Measurements from ENCODE around the gene DMD. TPM values are rescaled to one million over a fixed set of nuclear protein-coding genes. Genes with fewer than 3 reads are reported as not detected.

The DMD gene
- total and polyA plus RNA-seq, 2 donors (not counting 1 experiment from before 2014, with no cell fraction given) = 5.1 to 7.2 TPM

DNA sequence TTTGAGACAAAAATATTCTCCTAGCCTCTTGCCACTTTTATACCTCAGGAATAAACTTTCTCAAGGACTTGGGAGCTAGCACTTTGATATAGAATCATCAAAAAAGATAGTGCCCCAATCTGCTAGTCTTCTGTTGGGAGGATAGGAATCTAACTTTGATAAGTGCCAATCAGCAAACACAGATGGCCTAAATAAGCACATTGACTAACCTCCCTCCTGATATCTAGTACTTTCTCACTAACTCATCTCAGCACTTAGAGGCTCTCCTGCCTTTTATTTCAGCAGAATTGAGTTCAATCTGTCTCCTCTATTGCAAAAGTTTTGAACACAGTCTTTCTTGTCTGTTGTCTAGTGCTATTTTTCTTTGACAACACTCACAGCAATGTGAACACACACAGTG is 1341.1 kb downstream of the DMD start:
- Histone ChIP-seq H3K4me1 (ENCODE audit: control insufficient read depth, extremely low read depth, insufficient read depth, low read length) (no peaks in the 10 kb centered on the region), H3K4me3 (replicated peaks in 1 of 4; ENCODE audit: control extremely low read depth in 1 of 4, insufficient read depth in 1 of 4, low read depth in 3 of 4, low read length in 4 of 4) (no peak overlapping the region), H3K9me3 (ENCODE audit: control insufficient read depth, insufficient read depth, low read depth, low read length) (no peaks in the 10 kb centered on the region), H3K27ac (ENCODE audit: insufficient read depth, low read length) (no peak overlapping the region), H3K36me3 (ENCODE audit: control insufficient read depth, insufficient read depth, low read length) (no peaks in the 10 kb centered on the region), H3K27me3 (ENCODE audit: control insufficient read depth, insufficient read depth, low read length) (no peaks in the 10 kb centered on the region), H3K4me2 (ENCODE audit: extremely low read depth, insufficient read depth, low read length) (no peak overlapping the region), H3K9ac (ENCODE audit: insufficient read depth, low read length) (no peak overlapping the region), H2AFZ (ENCODE audit: low read length) (no peak overlapping the region), H3K79me2 (ENCODE audit: control insufficient read depth, insufficient read depth, low read length) (no peaks in the 10 kb centered on the region), H4K20me1 (ENCODE audit: control insufficient read depth, extremely low read depth, insufficient read depth, low read length) (no peaks in the 10 kb centered on the region)
- no peak for DNase-seq (ENCODE audit: low read depth in 2 of 2)
- TF ChIP-seq, protein P1, sequence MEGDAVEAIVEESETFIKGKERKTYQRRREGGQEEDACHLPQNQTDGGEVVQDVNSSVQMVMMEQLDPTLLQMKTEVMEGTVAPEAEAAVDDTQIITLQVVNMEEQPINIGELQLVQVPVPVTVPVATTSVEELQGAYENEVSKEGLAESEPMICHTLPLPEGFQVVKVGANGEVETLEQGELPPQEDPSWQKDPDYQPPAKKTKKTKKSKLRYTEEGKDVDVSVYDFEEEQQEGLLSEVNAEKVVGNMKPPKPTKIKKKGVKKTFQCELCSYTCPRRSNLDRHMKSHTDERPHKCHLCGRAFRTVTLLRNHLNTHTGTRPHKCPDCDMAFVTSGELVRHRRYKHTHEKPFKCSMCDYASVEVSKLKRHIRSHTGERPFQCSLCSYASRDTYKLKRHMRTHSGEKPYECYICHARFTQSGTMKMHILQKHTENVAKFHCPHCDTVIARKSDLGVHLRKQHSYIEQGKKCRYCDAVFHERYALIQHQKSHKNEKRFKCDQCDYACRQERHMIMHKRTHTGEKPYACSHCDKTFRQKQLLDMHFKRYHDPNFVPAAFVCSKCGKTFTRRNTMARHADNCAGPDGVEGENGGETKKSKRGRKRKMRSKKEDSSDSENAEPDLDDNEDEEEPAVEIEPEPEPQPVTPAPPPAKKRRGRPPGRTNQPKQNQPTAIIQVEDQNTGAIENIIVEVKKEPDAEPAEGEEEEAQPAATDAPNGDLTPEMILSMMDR (conservative IDR thresholded peaks at IDR 0.05 in 1 of 2, IDR thresholded peaks at IDR 0.05 in 1 of 2; ENCODE audit: low read depth in 1 of 2, low read length in 2 of 2) = no peak
- no peak for TF ChIP-seq EZH2 (IDR thresholded peaks at IDR 0.05; ENCODE audit: low read length, missing control alignments)

DNA sequence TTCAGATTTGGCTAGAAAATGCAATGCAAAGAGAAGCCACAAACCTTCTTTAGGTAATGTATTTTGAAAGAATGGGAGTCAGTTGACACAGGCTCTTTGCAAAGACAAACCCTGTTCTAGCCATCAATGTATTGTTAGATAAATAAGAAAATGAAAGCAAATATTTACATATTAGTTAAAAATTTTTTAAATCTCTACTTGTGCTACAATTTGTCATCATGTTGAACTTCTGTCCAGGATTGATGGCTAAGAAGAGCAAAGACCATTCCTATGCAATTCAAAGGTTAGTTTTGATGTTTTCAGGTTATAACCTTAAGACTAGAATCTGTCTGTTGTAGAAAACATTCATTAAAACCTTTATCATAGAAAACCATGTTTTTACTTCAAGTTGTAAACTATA is 1350.7 kb downstream of the DMD start:
- H3K4me2 ChIP-seq (ENCODE audit: extremely low read depth, insufficient read depth, low read length) = no peak overlapping the region
- H3K27ac ChIP-seq (ENCODE audit: insufficient read depth, low read length) = no peak overlapping the region
- no peaks in the 10 kb centered on the region for H3K9me3 ChIP-seq (ENCODE audit: control insufficient read depth, insufficient read depth, low read depth, low read length)
- no peak overlapping the region for H2AFZ ChIP-seq (ENCODE audit: low read length)
- no peak for TF ChIP-seq EZH2 (IDR thresholded peaks at IDR 0.05; ENCODE audit: low read length, missing control alignments)
- TF ChIP-seq, protein P1 (conservative IDR thresholded peaks at IDR 0.05 in 1 of 2, IDR thresholded peaks at IDR 0.05 in 1 of 2; ENCODE audit: low read depth in 1 of 2, low read length in 2 of 2) = no peak
- H3K36me3 ChIP-seq (ENCODE audit: control insufficient read depth, insufficient read depth, low read length) = no peaks in the 10 kb centered on the region
- H3K4me1 ChIP-seq (ENCODE audit: control insufficient read depth, extremely low read depth, insufficient read depth, low read length) = no peaks in the 10 kb centered on the region
- no peaks in the 10 kb centered on the region for H3K79me2 ChIP-seq (ENCODE audit: control insufficient read depth, insufficient read depth, low read length)
- H3K27me3 ChIP-seq (ENCODE audit: control insufficient read depth, insufficient read depth, low read length) = no peaks in the 10 kb centered on the region
- no peaks in the 10 kb centered on the region for H4K20me1 ChIP-seq (ENCODE audit: control insufficient read depth, extremely low read depth, insufficient read depth, low read length)
- no peak overlapping the region for H3K9ac ChIP-seq (ENCODE audit: insufficient read depth, low read length)
- no peak for DNase-seq (ENCODE audit: low read depth in 2 of 2)
- no peak overlapping the region for H3K4me3 ChIP-seq (replicated peaks in 1 of 4; ENCODE audit: control extremely low read depth in 1 of 4, insufficient read depth in 1 of 4, low read depth in 3 of 4, low read length in 4 of 4)

DNA sequence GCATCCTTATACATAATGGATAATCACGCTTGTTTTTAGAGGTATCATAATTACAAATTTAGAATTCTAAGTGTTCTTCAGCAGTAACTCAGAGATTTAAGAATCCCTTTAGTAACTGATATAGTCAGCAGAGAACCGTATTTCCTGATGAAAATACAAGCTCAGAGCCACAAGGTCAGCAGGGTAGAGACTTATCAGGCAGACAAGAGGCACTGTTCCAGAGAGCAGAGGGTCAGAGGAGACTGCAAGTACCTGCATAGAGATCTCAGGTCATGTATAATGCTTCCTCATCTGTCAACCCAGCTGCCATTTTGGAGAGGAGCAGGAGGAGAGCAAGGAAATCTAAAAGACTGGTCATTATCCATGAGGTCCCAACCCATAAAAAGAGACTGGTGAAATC is 1352.4 kb downstream of the DMD start:
- no peak for DNase-seq (ENCODE audit: low read depth in 2 of 2)
- no peaks in the 10 kb centered on the region for H3K36me3 ChIP-seq (ENCODE audit: control insufficient read depth, insufficient read depth, low read length)
- no peak overlapping the region for H3K9ac ChIP-seq (ENCODE audit: insufficient read depth, low read length)
- H3K4me2 ChIP-seq (ENCODE audit: extremely low read depth, insufficient read depth, low read length) = no peak overlapping the region
- no peaks in the 10 kb centered on the region for H3K4me1 ChIP-seq (ENCODE audit: control insufficient read depth, extremely low read depth, insufficient read depth, low read length)
- H3K9me3 ChIP-seq (ENCODE audit: control insufficient read depth, insufficient read depth, low read depth, low read length) = no peaks in the 10 kb centered on the region
- no peak overlapping the region for H2AFZ ChIP-seq (ENCODE audit: low read length)
- H3K4me3 ChIP-seq (replicated peaks in 1 of 4; ENCODE audit: control extremely low read depth in 1 of 4, insufficient read depth in 1 of 4, low read depth in 3 of 4, low read length in 4 of 4) = no peak overlapping the region
- no peak overlapping the region for H3K27ac ChIP-seq (ENCODE audit: insufficient read depth, low read length)
- no peaks in the 10 kb centered on the region for H3K27me3 ChIP-seq (ENCODE audit: control insufficient read depth, insufficient read depth, low read length)
- H3K79me2 ChIP-seq (ENCODE audit: control insufficient read depth, insufficient read depth, low read length) = no peaks in the 10 kb centered on the region
- no peaks in the 10 kb centered on the region for H4K20me1 ChIP-seq (ENCODE audit: control insufficient read depth, extremely low read depth, insufficient read depth, low read length)
- TF ChIP-seq EZH2 (IDR thresholded peaks at IDR 0.05; ENCODE audit: low read length, missing control alignments) = no peak
- TF ChIP-seq, protein P1 (conservative IDR thresholded peaks at IDR 0.05 in 1 of 2, IDR thresholded peaks at IDR 0.05 in 1 of 2; ENCODE audit: low read depth in 1 of 2, low read length in 2 of 2) = no peak
